SK-N-SH treated with all-trans-retinoic acid at 6 μM for 48 hours (cell line): ENCODE data around the gene ATP1B3.

ENCODE experiments used
- ATAC-seq: fragments of 200-7000 bp; cut with Tn5 transposase; 3 replicates; pipeline ENCODE4 v1.9.1; 2020; ENCODE audit warnings: mild to moderate bottlenecking, moderate library complexity
- ARNTL ChIP-seq: fragments of 450-650 bp; formaldehyde crosslinking; IDR thresholded peaks from 2 replicates; pipeline ENCODE4 v1.5.0; 2020; ENCODE audit warnings: low read depth, mild to moderate bottlenecking, moderate library complexity, borderline replicate concordance
- BACH2 ChIP-seq: fragments of 250-450 bp; sonication (Bioruptor Pico); IDR thresholded peaks from 2 replicates; pipeline ENCODE4 v1.9.0; 2021; ENCODE audit warnings: mild to moderate bottlenecking, borderline replicate concordance
- CREB5 ChIP-seq: fragments of 250-450 bp; sonication (Bioruptor Pico); IDR thresholded peaks from 2 replicates; pipeline ENCODE4 v1.5.1; 2020; ENCODE audit warnings: low read depth, mild to moderate bottlenecking, moderate library complexity
- ESRRG ChIP-seq: fragments of 250-450 bp; sonication (Bioruptor Pico); IDR thresholded peaks from 2 replicates; pipeline ENCODE4 v1.6.1; 2021; ENCODE audit warnings: mild to moderate bottlenecking
- ISL1 ChIP-seq: fragments of 250-450 bp; sonication (Bioruptor Pico); IDR thresholded peaks from 2 replicates; pipeline ENCODE4 v2.1.2; 2022; ENCODE audit warnings: mild to moderate bottlenecking, moderate library complexity
- OSR1 ChIP-seq: fragments of 250-450 bp; sonication (Bioruptor Pico); IDR thresholded peaks from 2 replicates; pipeline ENCODE4 v1.8.0; 2022; ENCODE audit warnings: moderate library complexity, mild to moderate bottlenecking, inconsistent platforms
- PPARA ChIP-seq: fragments of 250-450 bp; sonication (Bioruptor Pico); IDR thresholded peaks from 2 replicates; pipeline ENCODE4 v1.5.0; 2020; ENCODE audit warnings: mild to moderate bottlenecking, borderline replicate concordance
- SNAI2 ChIP-seq: fragments of 250-450 bp; sonication (Bioruptor Pico); IDR thresholded peaks from 2 replicates; pipeline ENCODE4 v1.5.0; 2020; ENCODE audit warnings: mild to moderate bottlenecking, moderate library complexity
- TCF4 ChIP-seq: fragments of 250-450 bp; sonication (Bioruptor Pico); IDR thresholded peaks from 2 replicates; pipeline ENCODE4 v1.8.0; 2021; ENCODE audit warnings: mild to moderate bottlenecking, moderate library complexity, borderline replicate concordance
- TOX ChIP-seq: fragments of 250-450 bp; sonication (Bioruptor Pico); IDR thresholded peaks from 2 replicates; pipeline ENCODE4 v1.8.0; 2021; ENCODE audit warnings: mild to moderate bottlenecking, moderate library complexity, borderline replicate concordance
- TSHZ2 ChIP-seq: fragments of 250-450 bp; sonication (Bioruptor Pico); IDR thresholded peaks from 2 replicates; pipeline ENCODE4 v1.5.0; 2020; ENCODE audit warnings: mild to moderate bottlenecking, moderate library complexity
- ZC3H10 ChIP-seq: fragments of 250-450 bp; sonication (Bioruptor Pico); IDR thresholded peaks from 2 replicates; pipeline ENCODE4 v1.5.1; 2021; ENCODE audit warnings: mild to moderate bottlenecking, moderate library complexity
- ZFP3 ChIP-seq: fragments of 250-450 bp; sonication (Bioruptor Pico); IDR thresholded peaks from 2 replicates; pipeline ENCODE4 v1.5.0; 2020; ENCODE audit warnings: mild to moderate bottlenecking, moderate library complexity
- ZFP30 ChIP-seq: fragments of 450-650 bp; formaldehyde crosslinking; IDR thresholded peaks from 2 replicates; pipeline ENCODE4 v1.5.0; 2022; ENCODE audit warnings: mild to moderate bottlenecking, moderate library complexity
- ZNF565 ChIP-seq: fragments of 450-650 bp; formaldehyde crosslinking; conservative IDR thresholded peaks from 2 replicates; pipeline ENCODE4 v1.5.0; 2020; ENCODE audit warnings: low read depth, mild to moderate bottlenecking, moderate library complexity
- ZNF70 ChIP-seq: fragments of 450-650 bp; formaldehyde crosslinking; IDR thresholded peaks from 2 replicates; pipeline ENCODE4 v1.5.0; 2020; ENCODE audit warnings: mild to moderate bottlenecking, moderate library complexity
- ZNF8 ChIP-seq: fragments of 450-650 bp; formaldehyde crosslinking; IDR thresholded peaks from 2 replicates; pipeline ENCODE4 v1.5.0; 2020; ENCODE audit warnings: mild to moderate bottlenecking, moderate library complexity
- TF ChIP-seq, protein P1 (sequence below): fragments of 250-450 bp; sonication (Bioruptor Pico); IDR thresholded peaks from 2 replicates; pipeline ENCODE4 v1.8.0; 2021; ENCODE audit warnings: low read depth, mild to moderate bottlenecking, moderate library complexity, borderline replicate concordance
- TF ChIP-seq, protein P2 (sequence below): fragments of 250-450 bp; sonication (Bioruptor Pico); IDR thresholded peaks from 2 replicates; pipeline ENCODE4 v1.8.0; 2020; ENCODE audit warnings: mild to moderate bottlenecking, moderate library complexity, borderline replicate concordance

The ATP1B3 gene

GRCh38 chr3:141860086-141860669 lies 16.3 kb upstream of the ATP1B3 start:
- no peak for ATAC-seq
- TF ChIP-seq, protein P1, sequence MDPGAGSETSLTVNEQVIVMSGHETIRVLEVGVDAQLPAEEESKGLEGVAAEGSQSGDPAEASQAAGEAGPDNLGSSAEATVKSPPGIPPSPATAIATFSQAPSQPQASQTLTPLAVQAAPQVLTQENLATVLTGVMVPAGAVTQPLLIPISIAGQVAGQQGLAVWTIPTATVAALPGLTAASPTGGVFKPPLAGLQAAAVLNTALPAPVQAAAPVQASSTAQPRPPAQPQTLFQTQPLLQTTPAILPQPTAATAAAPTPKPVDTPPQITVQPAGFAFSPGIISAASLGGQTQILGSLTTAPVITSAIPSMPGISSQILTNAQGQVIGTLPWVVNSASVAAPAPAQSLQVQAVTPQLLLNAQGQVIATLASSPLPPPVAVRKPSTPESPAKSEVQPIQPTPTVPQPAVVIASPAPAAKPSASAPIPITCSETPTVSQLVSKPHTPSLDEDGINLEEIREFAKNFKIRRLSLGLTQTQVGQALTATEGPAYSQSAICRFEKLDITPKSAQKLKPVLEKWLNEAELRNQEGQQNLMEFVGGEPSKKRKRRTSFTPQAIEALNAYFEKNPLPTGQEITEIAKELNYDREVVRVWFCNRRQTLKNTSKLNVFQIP, result no peak
- TF ChIP-seq OSR1 (CRISPR knock-in tag) (no peak), ZNF70 (CRISPR knock-in tag) (no peak), ESRRG (CRISPR knock-in tag) (no peak)

- ATAC-seq, result no peak
- TF ChIP-seq SNAI2 (CRISPR knock-in tag), result no peak
- no peak for TF ChIP-seq OSR1 (CRISPR knock-in tag)
- no peak for TF ChIP-seq ZFP30 (CRISPR knock-in tag)
- TF ChIP-seq ZNF565 (CRISPR knock-in tag), result no peak
These were observed 15.5 kb upstream of the ATP1B3 start for GRCh38 chr3:141860766-141861513.

DNA sequence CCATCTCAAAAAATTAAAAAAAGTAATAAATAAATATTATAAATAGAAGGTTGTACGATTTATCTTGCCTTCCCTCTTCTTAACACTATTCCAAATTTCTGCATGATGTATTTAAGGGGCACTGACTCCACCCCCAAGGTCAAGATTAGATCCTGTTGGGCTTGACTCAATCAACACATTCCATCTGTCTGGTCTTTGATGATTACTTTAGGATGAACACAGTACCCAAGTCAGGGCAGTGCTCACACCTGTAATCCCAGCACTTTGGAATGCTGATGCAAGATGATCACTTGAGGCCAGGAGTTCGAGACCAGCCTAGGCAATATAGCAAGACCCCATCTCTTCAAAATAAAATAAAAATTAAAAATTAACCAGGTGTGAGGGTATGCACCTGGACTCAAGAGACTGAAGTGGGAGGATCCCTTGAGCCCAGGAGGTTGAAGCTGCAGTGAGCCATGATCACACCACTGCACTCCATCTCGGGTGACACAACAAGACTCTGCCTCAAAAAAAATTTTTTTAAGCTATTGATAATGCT lies 14.1 kb upstream of the ATP1B3 start:
- no peak for ATAC-seq
- TF ChIP-seq ZC3H10 (CRISPR knock-in tag) (no peak), TSHZ2 (CRISPR knock-in tag) (no peak)
- TF ChIP-seq, all 23 proteins: peak for 0

DNA sequence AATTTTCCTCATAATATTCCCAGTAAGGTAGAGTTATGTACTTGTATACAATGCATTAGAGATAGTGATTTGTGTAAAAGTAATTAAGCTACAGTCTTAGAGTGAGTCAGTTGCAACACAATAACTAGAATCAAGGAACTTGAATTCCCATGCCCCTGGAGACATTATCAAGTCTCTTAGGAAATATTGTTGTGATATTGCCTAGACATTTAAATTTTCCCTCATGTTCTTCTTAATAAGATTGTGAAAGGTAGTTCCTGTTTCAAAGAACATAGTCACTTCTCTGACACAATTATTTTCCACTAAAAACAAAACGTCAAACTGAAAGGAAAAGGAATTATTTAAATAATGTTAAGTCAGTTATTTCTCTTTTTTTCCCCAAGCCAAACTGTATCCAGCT lies 13.0 kb upstream of the ATP1B3 start:
- ATAC-seq, result no peak
- TF ChIP-seq ARNTL (no peak), PPARA (no peak), TCF4 (CRISPR knock-in tag) (no peak)
- TF ChIP-seq, protein P2, sequence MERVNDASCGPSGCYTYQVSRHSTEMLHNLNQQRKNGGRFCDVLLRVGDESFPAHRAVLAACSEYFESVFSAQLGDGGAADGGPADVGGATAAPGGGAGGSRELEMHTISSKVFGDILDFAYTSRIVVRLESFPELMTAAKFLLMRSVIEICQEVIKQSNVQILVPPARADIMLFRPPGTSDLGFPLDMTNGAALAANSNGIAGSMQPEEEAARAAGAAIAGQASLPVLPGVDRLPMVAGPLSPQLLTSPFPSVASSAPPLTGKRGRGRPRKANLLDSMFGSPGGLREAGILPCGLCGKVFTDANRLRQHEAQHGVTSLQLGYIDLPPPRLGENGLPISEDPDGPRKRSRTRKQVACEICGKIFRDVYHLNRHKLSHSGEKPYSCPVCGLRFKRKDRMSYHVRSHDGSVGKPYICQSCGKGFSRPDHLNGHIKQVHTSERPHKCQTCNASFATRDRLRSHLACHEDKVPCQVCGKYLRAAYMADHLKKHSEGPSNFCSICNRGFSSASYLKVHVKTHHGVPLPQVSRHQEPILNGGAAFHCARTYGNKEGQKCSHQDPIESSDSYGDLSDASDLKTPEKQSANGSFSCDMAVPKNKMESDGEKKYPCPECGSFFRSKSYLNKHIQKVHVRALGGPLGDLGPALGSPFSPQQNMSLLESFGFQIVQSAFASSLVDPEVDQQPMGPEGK (CRISPR knock-in tag), result no peak
- TF ChIP-seq, all 23 proteins: peak for 0

GRCh38 chr3:141864281-141864970 lies 12.0 kb upstream of the ATP1B3 start:
- no peak for ATAC-seq

GRCh38 chr3:141865101-141865500 lies 11.3 kb upstream of the ATP1B3 start:
- ATAC-seq, result no peak
- TF ChIP-seq TOX (CRISPR knock-in tag) (no peak), PPARA (no peak), ZC3H10 (CRISPR knock-in tag) (no peak), ZFP30 (CRISPR knock-in tag) (no peak), ISL1 (no peak), ZNF8 (no peak), BACH2 (no peak), ZNF70 (CRISPR knock-in tag) (no peak), ARNTL (no peak), SNAI2 (CRISPR knock-in tag) (no peak), CREB5 (CRISPR knock-in tag) (no peak)
- TF ChIP-seq, protein P1, result no peak

More at GRCh38 chr3:141864281-141864970, 12.0 kb upstream of the ATP1B3 start:
- TF ChIP-seq ZFP3, result no peak
- TF ChIP-seq ZNF565 (CRISPR knock-in tag), result no peak
- no peak for TF ChIP-seq PPARA
- no peak for TF ChIP-seq ESRRG (CRISPR knock-in tag)
- TF ChIP-seq OSR1 (CRISPR knock-in tag), result no peak
